Loucy (cell line): ENCODE measurements around the gene GTPBP2.

ENCODE experiments used
- H2AFZ ChIP-seq: fragments of 200-600 bp; sonication (generic); 2 replicates; pipeline ENCODE4 v1.6.0; 2016; ENCODE audit warnings: antibody characterized with exemption, mild to moderate bottlenecking, low read length, moderate library complexity
- H3F3A ChIP-seq: fragments of 200-600 bp; 2 replicates; pipeline ENCODE4 v1.6.0; 2016; ENCODE audit warnings: antibody characterized with exemption, low read depth, mild to moderate bottlenecking
- H3K27me3 ChIP-seq: fragments of 200-600 bp; sonication (generic); 2 replicates; pipeline ENCODE4 v1.6.1; 2014; ENCODE audit warnings: low read length, mild to moderate bottlenecking; ENCODE audit not compliant: insufficient read depth, poor library complexity, severe bottlenecking
- H3K36me3 ChIP-seq: fragments of 200-600 bp; sonication (generic); 2 replicates; pipeline ENCODE4 v1.6.1; 2016; ENCODE audit warnings: low read length; ENCODE audit not compliant: insufficient read depth
- H3K4me1 ChIP-seq: fragments of 200-600 bp; sonication (generic); 2 replicates; pipeline ENCODE4 v1.5.1; 2014; ENCODE audit warnings: low read length, mild to moderate bottlenecking; ENCODE audit not compliant: insufficient read depth, poor library complexity, severe bottlenecking
- H3K4me2 ChIP-seq: fragments of 200-600 bp; sonication (generic); 2 replicates; pipeline ENCODE4 v1.6.0; 2014; ENCODE audit warnings: antibody characterized with exemption, low read length, low read depth, mild to moderate bottlenecking; ENCODE audit not compliant: poor library complexity, severe bottlenecking
- H3K4me3 ChIP-seq: fragments of 200-600 bp; sonication (generic); 2 replicates; pipeline ENCODE4 v1.5.1; 2014; ENCODE audit warnings: low read length, mild to moderate bottlenecking, mixed read lengths; ENCODE audit not compliant: poor library complexity, severe bottlenecking
- H3K79me2 ChIP-seq: fragments of 200-600 bp; sonication (generic); 2 replicates; pipeline ENCODE4 v1.6.1; 2014; ENCODE audit warnings: low read length; ENCODE audit not compliant: insufficient read depth
- H3K9ac ChIP-seq: fragments of 200-600 bp; sonication (generic); 2 replicates; pipeline ENCODE4 v1.6.0; 2014; ENCODE audit warnings: mild to moderate bottlenecking, low read depth, low read length, moderate library complexity; ENCODE audit not compliant: poor library complexity, severe bottlenecking
- H3K9me2 ChIP-seq: fragments of 200-600 bp; sonication (generic); replicated peaks from 2 replicates; pipeline ENCODE4 v1.6.1; 2016; ENCODE audit warnings: low read depth, low read length, mixed read lengths
- H3K9me3 ChIP-seq: fragments of 200-600 bp; sonication (generic); 2 replicates; pipeline ENCODE4 v1.6.1; 2014; ENCODE audit warnings: mild to moderate bottlenecking, antibody characterized with exemption, low read length, low read depth; ENCODE audit not compliant: insufficient read depth
- H4K20me1 ChIP-seq: fragments of 200-600 bp; sonication (generic); 2 replicates; pipeline ENCODE4 v1.6.0; 2014; ENCODE audit warnings: antibody characterized with exemption, low read length, mild to moderate bottlenecking; ENCODE audit not compliant: insufficient read depth, poor library complexity, severe bottlenecking
- EZH2phosphoT487 ChIP-seq: fragments of 200-600 bp; IDR thresholded peaks from 2 replicates; pipeline ENCODE4 v1.6.1; 2018; ENCODE audit warnings: antibody characterized with exemption, mild to moderate bottlenecking, moderate library complexity, borderline replicate concordance
- TF ChIP-seq, protein P1 (sequence below): fragments of 200-600 bp; sonication (generic); conservative IDR thresholded peaks from 2 replicates; pipeline ENCODE4 v1.5.1; 2014; ENCODE audit warnings: mild to moderate bottlenecking, antibody characterized with exemption, low read length

The GTPBP2 gene

DNA sequence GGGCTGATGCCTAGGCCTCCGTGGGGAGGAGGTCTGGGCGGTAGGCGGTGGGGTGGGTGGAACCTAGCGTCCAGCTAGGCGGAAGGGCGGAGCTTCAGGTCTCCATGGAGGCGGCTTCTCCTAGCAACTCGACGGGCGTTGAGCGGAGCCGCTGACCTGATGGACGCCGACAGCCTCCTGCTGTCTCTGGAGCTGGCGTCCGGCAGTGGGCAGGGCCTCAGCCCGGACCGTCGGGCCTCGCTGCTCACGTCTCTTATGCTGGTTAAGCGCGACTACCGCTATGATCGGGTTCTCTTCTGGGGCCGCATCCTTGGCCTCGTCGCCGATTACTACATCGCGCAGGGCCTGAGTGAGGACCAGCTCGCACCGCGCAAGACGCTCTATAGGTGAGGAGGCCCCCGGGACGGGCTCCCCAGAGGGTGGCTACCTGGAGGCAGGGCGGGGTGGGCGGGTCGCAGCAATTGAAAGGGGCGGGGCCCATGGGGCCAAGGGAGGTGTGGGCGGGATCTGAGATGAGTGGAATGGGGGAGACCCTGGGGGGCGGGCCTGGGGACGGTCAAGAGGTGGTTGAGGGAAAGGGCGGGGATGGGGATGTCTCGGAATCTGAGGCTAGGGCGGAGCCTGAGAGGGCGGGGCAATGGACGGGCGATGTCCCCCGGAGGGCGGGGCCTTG, 16.0 kb upstream of the GTPBP2 start, which contains the start of gene RSPH9:
Gene RSPH9 (plus strand): TSS at position 97 of the 673 bp plus-strand sequence. CDS start 63 bp downstream, at position 160.
- Histone ChIP-seq H3K27me3 (no peaks in the 10 kb centered on the region), H3K9me3 (no peaks in the 10 kb centered on the region), H3K9ac (no peak within 1 kb of the TSS), H2AFZ (no peak within 1 kb of the TSS), H3K36me3 (peaks cover 17% of the 10 kb centered on the region; the same call in 1 of the 2 replicates), H3F3A (no peaks in the 10 kb centered on the region), H3K9me2 (no peaks in the 10 kb centered on the region), H3K4me2 (no peak within 1 kb of the TSS), H3K4me1 (peaks cover 6% of the 10 kb centered on the region), H3K79me2 (peaks cover 18% of the 10 kb centered on the region), H3K4me3 (no peak within 1 kb of the TSS), H4K20me1 (peaks cover 9% of the 10 kb centered on the region)
- TF ChIP-seq, protein P1, sequence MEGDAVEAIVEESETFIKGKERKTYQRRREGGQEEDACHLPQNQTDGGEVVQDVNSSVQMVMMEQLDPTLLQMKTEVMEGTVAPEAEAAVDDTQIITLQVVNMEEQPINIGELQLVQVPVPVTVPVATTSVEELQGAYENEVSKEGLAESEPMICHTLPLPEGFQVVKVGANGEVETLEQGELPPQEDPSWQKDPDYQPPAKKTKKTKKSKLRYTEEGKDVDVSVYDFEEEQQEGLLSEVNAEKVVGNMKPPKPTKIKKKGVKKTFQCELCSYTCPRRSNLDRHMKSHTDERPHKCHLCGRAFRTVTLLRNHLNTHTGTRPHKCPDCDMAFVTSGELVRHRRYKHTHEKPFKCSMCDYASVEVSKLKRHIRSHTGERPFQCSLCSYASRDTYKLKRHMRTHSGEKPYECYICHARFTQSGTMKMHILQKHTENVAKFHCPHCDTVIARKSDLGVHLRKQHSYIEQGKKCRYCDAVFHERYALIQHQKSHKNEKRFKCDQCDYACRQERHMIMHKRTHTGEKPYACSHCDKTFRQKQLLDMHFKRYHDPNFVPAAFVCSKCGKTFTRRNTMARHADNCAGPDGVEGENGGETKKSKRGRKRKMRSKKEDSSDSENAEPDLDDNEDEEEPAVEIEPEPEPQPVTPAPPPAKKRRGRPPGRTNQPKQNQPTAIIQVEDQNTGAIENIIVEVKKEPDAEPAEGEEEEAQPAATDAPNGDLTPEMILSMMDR: no peak
- no peak for TF ChIP-seq EZH2phosphoT487

DNA sequence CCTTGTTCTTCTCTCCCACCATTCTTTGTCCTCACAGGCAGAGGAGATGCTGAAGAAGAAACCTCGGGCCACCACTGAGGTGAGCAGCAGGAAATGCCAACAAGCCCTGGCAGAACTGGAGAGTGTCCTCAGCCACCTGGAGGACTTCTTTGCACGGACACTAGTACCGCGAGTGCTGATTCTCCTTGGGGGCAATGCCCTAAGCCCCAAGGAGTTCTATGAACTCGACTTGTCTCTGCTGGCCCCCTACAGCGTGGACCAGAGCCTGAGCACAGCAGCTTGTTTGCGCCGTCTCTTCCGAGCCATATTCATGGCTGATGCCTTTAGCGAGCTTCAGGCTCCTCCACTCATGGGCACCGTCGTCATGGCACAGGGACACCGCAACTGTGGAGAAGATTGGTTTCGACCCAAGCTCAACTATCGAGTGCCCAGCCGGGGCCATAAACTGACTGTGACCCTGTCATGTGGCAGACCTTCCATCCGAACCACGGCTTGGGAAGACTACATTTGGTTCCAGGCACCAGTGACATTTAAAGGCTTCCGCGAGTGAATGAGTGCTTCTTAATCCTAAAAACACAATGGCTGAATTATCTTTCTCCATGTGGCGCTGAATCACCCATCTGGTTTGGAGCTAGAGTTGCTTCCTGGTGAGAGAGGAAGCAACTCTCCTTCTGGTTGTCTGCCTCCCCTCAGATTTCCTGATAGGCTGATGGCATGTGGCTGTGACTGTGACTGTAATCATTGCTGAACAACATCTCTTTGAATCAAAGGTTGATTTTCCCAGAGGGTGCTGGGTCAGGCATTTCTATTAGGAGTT, 11.1 kb upstream of the GTPBP2 start:
- Histone ChIP-seq H3K36me3 (peaks cover 21% of the 10 kb centered on the region; the same call in 1 of the 2 replicates), H3K9ac (peak overlapping the region; percentile 14), H3K4me2 (peak overlapping the region; percentile 92), H3K79me2 (peaks cover 67% of the 10 kb centered on the region), H2AFZ (no peak overlapping the region), H3K4me1 (peaks cover 31% of the 10 kb centered on the region), H3F3A (no peaks in the 10 kb centered on the region), H3K27me3 (no peaks in the 10 kb centered on the region), H3K9me3 (no peaks in the 10 kb centered on the region), H3K9me2 (no peaks in the 10 kb centered on the region), H3K4me3 (peak overlapping the region; percentile 93), H4K20me1 (peaks cover 32% of the 10 kb centered on the region)
- no peak for TF ChIP-seq EZH2phosphoT487
- TF ChIP-seq, protein P1: no peak

DNA sequence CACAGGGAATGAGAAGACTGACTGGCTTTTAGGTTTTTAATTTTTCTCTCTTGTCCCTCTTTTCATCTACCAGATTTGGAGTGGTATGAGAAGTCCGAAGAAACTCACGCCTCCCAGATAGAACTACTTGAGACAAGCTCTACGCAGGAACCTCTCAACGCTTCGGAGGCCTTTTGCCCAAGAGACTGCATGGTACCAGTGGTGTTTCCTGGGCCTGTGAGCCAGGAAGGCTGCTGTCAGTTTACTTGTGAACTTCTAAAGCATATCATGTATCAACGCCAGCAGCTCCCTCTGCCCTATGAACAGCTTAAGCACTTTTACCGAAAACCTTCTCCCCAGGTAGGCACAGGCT, 7.2 kb upstream of the GTPBP2 start:
- Histone ChIP-seq H2AFZ (peak overlapping the region; percentile 72), H3K36me3 (peaks cover 15% of the 10 kb centered on the region; the same call in 1 of the 2 replicates), H3K4me1 (peaks cover 38% of the 10 kb centered on the region), H3K9ac (peak overlapping the region; percentile 94), H4K20me1 (peaks cover 32% of the 10 kb centered on the region), H3F3A (no peaks in the 10 kb centered on the region), H3K79me2 (peaks cover 63% of the 10 kb centered on the region), H3K9me3 (no peaks in the 10 kb centered on the region), H3K27me3 (no peaks in the 10 kb centered on the region), H3K4me3 (peak overlapping the region; percentile 93), H3K4me2 (peak overlapping the region; percentile 92), H3K9me2 (no peaks in the 10 kb centered on the region)
- TF ChIP-seq, protein P1: no peak
- no peak for TF ChIP-seq EZH2phosphoT487
